Heart left ventricle (tissue), 13 donors: ENCODE measurements around the gene CATSPER2.

Experiments
- POLR2A ChIP-seq, 2 donors: fragments of 450-650 bp; IDR thresholded peaks; one replicate each; pipeline ENCODE4 v1.6.1; 2017; ENCODE audit warnings: antibody characterized with exemption in 2 of 2, mild to moderate bottlenecking in 2 of 2, moderate library complexity in 2 of 2
- TF ChIP-seq, protein P1 (sequence below), 12 donors: fragments of 200-600 bp; sonication (generic) in 4 of 12; IDR thresholded peaks; one replicate each; pipeline versions ENCODE4 v1.5.0 to v1.8.0; 2018 to 2022; ENCODE audit warnings: antibody characterized with exemption in 12 of 12, mild to moderate bottlenecking in 5 of 12
- donor health status: ischemic (EF 13 %, LVEDD 7.1; RV severe dilation, severe dysfunction).
- donor health status: DM: no; HTN: yes; CAD: no.
- donor health status: DM: no; HTN: no; CAD: no.
- donor health status: ischemic (EF 25% LVEDD 6.9; RV normal size, moderate dysfunction).
- donor health status: ischemic (EF 25% LVEDD 5.7; RV mildly dilated, moderate dysfunction).
- donor health status: ischemic (EF 35%, LVEDD 5.7; RV mildly dilated, moderate dysfunction).
- donor health status: nonischemic (EF 11% LVEDD 7.7; RV severe dilation, severe dysfunction).
- donor health status: DM: yes; HTN: yes; CAD: no.
- donor health status: PGD.
- donor health status: ischemic (EF 29% LVEDD 5.4; RV normal size, mild dysfunction).
- donor health status: nonischemic (EF 23%, LVEDD 6.1; RV moderate dilation, normal function).

DNA sequence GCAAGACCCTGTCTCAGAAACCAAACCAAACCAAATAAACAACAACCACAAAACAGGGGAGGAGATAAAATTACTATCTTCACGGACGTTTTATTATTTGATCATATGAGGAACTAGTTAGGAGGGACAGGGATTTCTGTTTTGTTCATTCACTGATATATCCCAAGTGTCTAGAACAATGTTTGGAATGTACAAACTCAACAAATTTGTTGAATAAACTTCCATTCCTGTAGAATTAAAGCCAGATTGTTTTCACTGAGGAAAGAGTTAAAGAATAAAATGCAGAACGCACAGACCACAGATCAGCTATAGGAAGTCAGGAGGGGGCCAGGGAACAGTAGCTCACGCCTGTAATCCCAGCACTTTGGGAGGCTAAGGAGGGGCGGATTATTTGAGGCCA is 23.5 kb downstream of the CATSPER2 start:
- TF ChIP-seq, protein P1, sequence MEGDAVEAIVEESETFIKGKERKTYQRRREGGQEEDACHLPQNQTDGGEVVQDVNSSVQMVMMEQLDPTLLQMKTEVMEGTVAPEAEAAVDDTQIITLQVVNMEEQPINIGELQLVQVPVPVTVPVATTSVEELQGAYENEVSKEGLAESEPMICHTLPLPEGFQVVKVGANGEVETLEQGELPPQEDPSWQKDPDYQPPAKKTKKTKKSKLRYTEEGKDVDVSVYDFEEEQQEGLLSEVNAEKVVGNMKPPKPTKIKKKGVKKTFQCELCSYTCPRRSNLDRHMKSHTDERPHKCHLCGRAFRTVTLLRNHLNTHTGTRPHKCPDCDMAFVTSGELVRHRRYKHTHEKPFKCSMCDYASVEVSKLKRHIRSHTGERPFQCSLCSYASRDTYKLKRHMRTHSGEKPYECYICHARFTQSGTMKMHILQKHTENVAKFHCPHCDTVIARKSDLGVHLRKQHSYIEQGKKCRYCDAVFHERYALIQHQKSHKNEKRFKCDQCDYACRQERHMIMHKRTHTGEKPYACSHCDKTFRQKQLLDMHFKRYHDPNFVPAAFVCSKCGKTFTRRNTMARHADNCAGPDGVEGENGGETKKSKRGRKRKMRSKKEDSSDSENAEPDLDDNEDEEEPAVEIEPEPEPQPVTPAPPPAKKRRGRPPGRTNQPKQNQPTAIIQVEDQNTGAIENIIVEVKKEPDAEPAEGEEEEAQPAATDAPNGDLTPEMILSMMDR (IDR thresholded peaks at IDR 0.05) = no peak
- TF ChIP-seq POLR2A (IDR thresholded peaks at IDR 0.05) = no peak
